HEK293 (cell line): Measurements from ENCODE around the gene GSTM5.

Source experiments
- CTCF ChIA-PET: fragments of 350-600 bp; formaldehyde crosslinking; extraction: SDS; loops from one replicate; lab custom pipeline; 2021; ENCODE audit warnings: antibody characterized with exemption; lab: Yijun Ruan, JAX
- POLR2A ChIA-PET: fragments of 300-600 bp; formaldehyde crosslinking; extraction: SDS; loops from one replicate; lab custom pipeline; 2020; ENCODE audit warnings: antibody characterized with exemption, inconsistent platforms; lab: Yijun Ruan, JAX
- H3K27ac ChIP-seq: fragments of 200-500 bp; sonication (Bioruptor generic); 2 replicates; pipeline ENCODE4 v1.5.1; 2014; ENCODE audit warnings: low read depth, low read length, control low read depth, inconsistent platforms; ENCODE audit errors: extremely low read depth
- H3K36me3 ChIP-seq, 2 experiments: fragments of 200-500 bp in 1 of 2; sonication (Bioruptor generic) in 1 of 2; 1 replicate in 1 of 2; 2 replicates in 1 of 2; pipeline ENCODE4 v1.5.1; 2014 to 2017; ENCODE audit warnings: inconsistent platforms in 2 of 2, low read length in 2 of 2; ENCODE audit not compliant: control insufficient read depth in 2 of 2, insufficient read depth in 1 of 2
- H3K4me1 ChIP-seq: fragments of 200-500 bp; sonication (Bioruptor generic); 2 replicates; pipeline ENCODE4 v1.5.1; 2014; ENCODE audit warnings: mild to moderate bottlenecking, low read length, inconsistent platforms; ENCODE audit not compliant: control insufficient read depth, insufficient read depth
- H3K4me3 ChIP-seq: 2 replicates; pipeline ENCODE4 v1.5.1; 2011; ENCODE audit warnings: low read depth, mild to moderate bottlenecking, control low read depth, low read length, moderate library complexity
- H3K9me3 ChIP-seq: fragments of 200-500 bp; sonication (Bioruptor generic); 2 replicates; pipeline ENCODE4 v1.5.1; 2014; ENCODE audit warnings: low read depth, low read length, inconsistent platforms; ENCODE audit not compliant: control insufficient read depth, insufficient read depth
- EGR2 ChIP-seq: fragments of 450-650 bp; formaldehyde crosslinking; IDR thresholded peaks from 2 replicates; pipeline ENCODE4 v1.5.1; 2016; ENCODE audit warnings: low read depth, missing biosample characterization, missing genetic modification characterization
- KLF16 ChIP-seq: fragments of 450-650 bp; formaldehyde crosslinking; IDR thresholded peaks from 2 replicates; pipeline ENCODE4 v1.5.1; 2017; ENCODE audit warnings: missing biosample characterization, missing genetic modification characterization
- SP2 ChIP-seq: fragments of 450-650 bp; formaldehyde crosslinking; IDR thresholded peaks from 2 replicates; pipeline ENCODE4 v1.5.1; 2016; ENCODE audit warnings: missing biosample characterization, missing genetic modification characterization
- ZBTB17 ChIP-seq: fragments of 450-650 bp; formaldehyde crosslinking; IDR thresholded peaks from 2 replicates; pipeline ENCODE4 v1.5.1; 2016; ENCODE audit warnings: missing biosample characterization, missing genetic modification characterization
- ZBTB48 ChIP-seq: fragments of 450-650 bp; formaldehyde crosslinking; IDR thresholded peaks from 2 replicates; pipeline ENCODE4 v1.5.1; 2016; ENCODE audit warnings: missing biosample characterization, missing genetic modification characterization
- ZFHX2 ChIP-seq: fragments of 450-650 bp; formaldehyde crosslinking; conservative IDR thresholded peaks from 2 replicates; pipeline ENCODE4 v1.5.1; 2016; ENCODE audit warnings: missing biosample characterization, missing genetic modification characterization
- ZFP69B ChIP-seq: fragments of 450-650 bp; formaldehyde crosslinking; IDR thresholded peaks from 2 replicates; pipeline ENCODE4 v1.5.1; 2016; ENCODE audit warnings: missing biosample characterization, missing genetic modification characterization
- ZNF354C ChIP-seq: fragments of 450-650 bp; formaldehyde crosslinking; IDR thresholded peaks from 2 replicates; pipeline ENCODE4 v1.5.1; 2016; ENCODE audit warnings: missing biosample characterization, missing genetic modification characterization, low read depth, borderline replicate concordance
- ZNF660 ChIP-seq: fragments of 450-650 bp; IDR thresholded peaks from 2 replicates; pipeline ENCODE4 v1.5.1; 2018; ENCODE audit warnings: missing biosample characterization, mild to moderate bottlenecking, missing genetic modification characterization
- ZNF664 ChIP-seq: fragments of 450-650 bp; formaldehyde crosslinking; IDR thresholded peaks from 2 replicates; pipeline ENCODE4 v1.5.1; 2016; ENCODE audit warnings: missing biosample characterization, missing genetic modification characterization
- ZNF791 ChIP-seq: fragments of 450-650 bp; formaldehyde crosslinking; IDR thresholded peaks from 2 replicates; pipeline ENCODE4 v1.5.1; 2016; ENCODE audit warnings: missing biosample characterization, missing genetic modification characterization
- TF ChIP-seq, protein P1 (sequence below): sonication (generic); formaldehyde crosslinking; IDR thresholded peaks from 2 replicates; pipeline ENCODE4 v1.8.1; 2022; ENCODE audit warnings: mild to moderate bottlenecking, moderate library complexity, missing genetic modification reagents
- TF ChIP-seq, protein P2 (sequence below): fragments of 450-650 bp; formaldehyde crosslinking; IDR thresholded peaks from 2 replicates; pipeline ENCODE4 v1.5.1; 2016; ENCODE audit warnings: missing biosample characterization, missing genetic modification characterization
- TF ChIP-seq, protein P3 (sequence below): fragments of 450-650 bp; formaldehyde crosslinking; IDR thresholded peaks from 2 replicates; pipeline ENCODE4 v1.5.1; 2017; ENCODE audit warnings: missing biosample characterization, missing genetic modification characterization
- TF ChIP-seq, protein P4 (sequence below): fragments of 450-650 bp; formaldehyde crosslinking; IDR thresholded peaks from 2 replicates; pipeline ENCODE4 v1.5.1; 2016; ENCODE audit warnings: missing biosample characterization, missing genetic modification characterization
- TF ChIP-seq, protein P5 (sequence below): fragments of 450-650 bp; IDR thresholded peaks from 2 replicates; pipeline ENCODE4 v1.5.1; 2018; ENCODE audit warnings: missing biosample characterization, missing genetic modification characterization
- TF ChIP-seq, protein P6 (sequence below): fragments of 450-650 bp; formaldehyde crosslinking; IDR thresholded peaks from 2 replicates; pipeline ENCODE4 v1.5.1; 2016; ENCODE audit warnings: missing biosample characterization, missing genetic modification characterization
- TF ChIP-seq, protein P7 (sequence below): fragments of 450-650 bp; formaldehyde crosslinking; IDR thresholded peaks from 2 replicates; pipeline ENCODE4 v1.5.1; 2016; ENCODE audit warnings: missing biosample characterization, missing genetic modification characterization, borderline replicate concordance
- TF ChIP-seq, protein P8 (sequence below): fragments of 450-650 bp; formaldehyde crosslinking; IDR thresholded peaks from 2 replicates; pipeline ENCODE4 v1.5.1; 2017; ENCODE audit warnings: missing biosample characterization, missing genetic modification characterization

GSTM5 gene

DNA sequence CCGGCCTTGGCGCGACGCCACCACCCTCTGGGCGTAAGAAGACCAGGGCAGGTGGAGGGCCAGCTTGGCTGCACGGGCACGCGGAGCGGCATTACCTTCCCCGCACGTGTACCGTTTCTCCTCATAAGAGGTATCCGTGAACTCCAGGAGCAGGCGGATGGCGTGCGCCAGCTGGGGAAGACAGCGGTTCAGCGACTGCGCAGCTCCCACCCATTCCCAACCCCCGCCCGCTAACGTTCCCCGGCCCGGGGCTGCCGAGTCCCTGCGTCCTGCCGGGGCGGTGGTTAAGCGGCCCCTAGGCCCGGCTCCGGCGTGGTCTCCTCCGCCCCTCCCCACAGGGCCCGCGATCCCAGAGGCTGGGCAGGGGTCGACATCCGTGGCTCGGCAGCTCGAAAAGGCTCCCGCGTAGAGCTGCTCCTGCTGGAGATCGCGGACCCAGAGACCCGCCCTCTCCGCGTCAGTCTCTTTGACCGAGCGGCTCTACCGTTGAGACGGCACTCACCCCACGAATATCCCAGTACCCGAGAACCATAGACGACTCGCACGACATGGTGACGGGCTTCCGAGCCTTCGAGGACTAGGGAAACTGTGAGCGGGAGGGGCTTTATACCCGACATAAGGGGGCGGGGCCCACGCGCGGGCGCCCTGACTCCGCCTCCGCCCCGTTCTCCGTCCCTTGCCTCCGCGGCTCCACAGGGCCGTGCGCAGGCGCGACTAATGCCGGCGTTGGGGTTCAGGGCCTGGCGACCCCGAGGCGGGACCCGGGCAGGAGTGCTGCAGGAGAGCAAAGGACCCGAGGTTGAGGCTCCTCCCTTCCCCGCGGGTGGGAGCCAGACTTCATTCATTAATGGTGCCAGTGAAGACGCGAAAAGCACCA lies 27.9 kb downstream of the GSTM5 start (continued):
- TF ChIP-seq, protein P1, sequence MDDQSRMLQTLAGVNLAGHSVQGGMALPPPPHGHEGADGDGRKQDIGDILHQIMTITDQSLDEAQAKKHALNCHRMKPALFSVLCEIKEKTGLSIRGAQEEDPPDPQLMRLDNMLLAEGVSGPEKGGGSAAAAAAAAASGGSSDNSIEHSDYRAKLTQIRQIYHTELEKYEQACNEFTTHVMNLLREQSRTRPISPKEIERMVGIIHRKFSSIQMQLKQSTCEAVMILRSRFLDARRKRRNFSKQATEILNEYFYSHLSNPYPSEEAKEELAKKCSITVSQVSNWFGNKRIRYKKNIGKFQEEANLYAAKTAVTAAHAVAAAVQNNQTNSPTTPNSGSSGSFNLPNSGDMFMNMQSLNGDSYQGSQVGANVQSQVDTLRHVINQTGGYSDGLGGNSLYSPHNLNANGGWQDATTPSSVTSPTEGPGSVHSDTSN (CRISPR knock-in tag) = 0 out of 2 replicates have a peak, but pooled peaks have one; percentile 35
- TF ChIP-seq SP2 (tag by site-specific recombination) (peak; percentile 23; the same call in 1 of the 2 replicates), ZBTB48 (tag by site-specific recombination) (peak; percentile 68), ZNF660 (tag by site-specific recombination) (0 out of 2 replicates have a peak, but pooled peaks have one; percentile 15), KLF16 (tag by site-specific recombination) (0 out of 2 replicates have a peak, but pooled peaks have one; percentile 65), ZNF354C (no peak)
- TF ChIP-seq, protein P2, sequence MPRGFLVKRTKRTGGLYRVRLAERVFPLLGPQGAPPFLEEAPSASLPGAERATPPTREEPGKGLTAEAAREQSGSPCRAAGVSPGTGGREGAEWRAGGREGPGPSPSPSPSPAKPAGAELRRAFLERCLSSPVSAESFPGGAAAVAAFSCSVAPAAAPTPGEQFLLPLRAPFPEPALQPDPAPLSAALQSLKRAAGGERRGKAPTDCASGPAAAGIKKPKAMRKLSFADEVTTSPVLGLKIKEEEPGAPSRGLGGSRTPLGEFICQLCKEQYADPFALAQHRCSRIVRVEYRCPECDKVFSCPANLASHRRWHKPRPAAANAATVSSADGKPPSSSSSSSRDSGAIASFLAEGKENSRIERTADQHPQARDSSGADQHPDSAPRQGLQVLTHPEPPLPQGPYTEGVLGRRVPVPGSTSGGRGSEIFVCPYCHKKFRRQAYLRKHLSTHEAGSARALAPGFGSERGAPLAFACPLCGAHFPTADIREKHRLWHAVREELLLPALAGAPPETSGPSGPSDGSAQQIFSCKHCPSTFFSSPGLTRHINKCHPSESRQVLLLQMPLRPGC (tag by site-specific recombination) = 0 out of 2 replicates have a peak, but pooled peaks have one; percentile 15
- TF ChIP-seq, protein P3, sequence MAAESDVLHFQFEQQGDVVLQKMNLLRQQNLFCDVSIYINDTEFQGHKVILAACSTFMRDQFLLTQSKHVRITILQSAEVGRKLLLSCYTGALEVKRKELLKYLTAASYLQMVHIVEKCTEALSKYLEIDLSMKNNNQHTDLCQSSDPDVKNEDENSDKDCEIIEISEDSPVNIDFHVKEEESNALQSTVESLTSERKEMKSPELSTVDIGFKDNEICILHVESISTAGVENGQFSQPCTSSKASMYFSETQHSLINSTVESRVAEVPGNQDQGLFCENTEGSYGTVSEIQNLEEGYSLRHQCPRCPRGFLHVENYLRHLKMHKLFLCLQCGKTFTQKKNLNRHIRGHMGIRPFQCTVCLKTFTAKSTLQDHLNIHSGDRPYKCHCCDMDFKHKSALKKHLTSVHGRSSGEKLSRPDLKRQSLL (tag by site-specific recombination) = no peak
- TF ChIP-seq, protein P4, sequence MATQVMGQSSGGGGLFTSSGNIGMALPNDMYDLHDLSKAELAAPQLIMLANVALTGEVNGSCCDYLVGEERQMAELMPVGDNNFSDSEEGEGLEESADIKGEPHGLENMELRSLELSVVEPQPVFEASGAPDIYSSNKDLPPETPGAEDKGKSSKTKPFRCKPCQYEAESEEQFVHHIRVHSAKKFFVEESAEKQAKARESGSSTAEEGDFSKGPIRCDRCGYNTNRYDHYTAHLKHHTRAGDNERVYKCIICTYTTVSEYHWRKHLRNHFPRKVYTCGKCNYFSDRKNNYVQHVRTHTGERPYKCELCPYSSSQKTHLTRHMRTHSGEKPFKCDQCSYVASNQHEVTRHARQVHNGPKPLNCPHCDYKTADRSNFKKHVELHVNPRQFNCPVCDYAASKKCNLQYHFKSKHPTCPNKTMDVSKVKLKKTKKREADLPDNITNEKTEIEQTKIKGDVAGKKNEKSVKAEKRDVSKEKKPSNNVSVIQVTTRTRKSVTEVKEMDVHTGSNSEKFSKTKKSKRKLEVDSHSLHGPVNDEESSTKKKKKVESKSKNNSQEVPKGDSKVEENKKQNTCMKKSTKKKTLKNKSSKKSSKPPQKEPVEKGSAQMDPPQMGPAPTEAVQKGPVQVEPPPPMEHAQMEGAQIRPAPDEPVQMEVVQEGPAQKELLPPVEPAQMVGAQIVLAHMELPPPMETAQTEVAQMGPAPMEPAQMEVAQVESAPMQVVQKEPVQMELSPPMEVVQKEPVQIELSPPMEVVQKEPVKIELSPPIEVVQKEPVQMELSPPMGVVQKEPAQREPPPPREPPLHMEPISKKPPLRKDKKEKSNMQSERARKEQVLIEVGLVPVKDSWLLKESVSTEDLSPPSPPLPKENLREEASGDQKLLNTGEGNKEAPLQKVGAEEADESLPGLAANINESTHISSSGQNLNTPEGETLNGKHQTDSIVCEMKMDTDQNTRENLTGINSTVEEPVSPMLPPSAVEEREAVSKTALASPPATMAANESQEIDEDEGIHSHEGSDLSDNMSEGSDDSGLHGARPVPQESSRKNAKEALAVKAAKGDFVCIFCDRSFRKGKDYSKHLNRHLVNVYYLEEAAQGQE = no peak

DNA sequence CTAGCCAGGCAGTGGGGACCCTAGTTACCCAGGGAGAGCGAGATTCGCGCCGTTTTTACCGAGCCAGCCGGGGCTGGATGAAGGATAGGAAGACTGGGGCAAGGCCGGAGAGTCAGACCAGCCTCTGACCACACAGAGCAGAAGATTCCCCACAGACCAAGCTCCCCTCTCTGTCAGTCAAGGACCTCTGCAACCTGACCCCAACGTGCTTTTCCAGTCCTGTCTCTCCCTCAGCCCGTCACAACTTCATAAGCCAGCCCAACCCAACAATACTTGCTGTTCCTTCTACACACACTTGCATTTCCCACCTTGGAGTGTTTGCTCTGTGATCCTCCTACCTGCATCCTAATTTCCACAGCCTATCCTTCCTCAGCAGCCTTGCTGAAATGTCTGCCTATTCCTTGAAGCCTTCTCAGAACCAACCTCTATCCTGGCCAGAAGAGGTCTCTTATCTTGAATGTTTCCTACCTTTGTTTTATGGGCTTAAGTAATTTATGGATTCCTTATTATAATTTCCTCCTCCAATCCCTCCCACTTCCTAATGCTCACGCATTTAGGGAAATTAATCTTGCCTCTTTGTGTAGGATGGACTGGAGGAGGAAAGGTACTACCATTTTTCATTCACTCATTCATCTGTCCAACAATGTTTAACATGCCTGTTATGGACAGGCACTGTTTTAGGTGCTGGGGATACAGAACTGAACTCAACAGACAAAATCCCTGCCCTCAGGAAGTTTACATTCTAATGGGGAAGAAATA lies 28.7 kb downstream of the GSTM5 start, which contains the start of gene GSTM3:
Gene GSTM3 (minus strand): TSS at position 424 of the 759 bp plus-strand sequence. CDS start 751 bp downstream, outside the sequence.
- Histone ChIP-seq H3K9me3 (no peaks in the 10 kb centered on the region), H3K4me1 (no peaks in the 10 kb centered on the region), H3K4me3 (peak within 1 kb of the TSS; percentile 53), H3K27ac (peak within 1 kb of the TSS; percentile 55; the same call in 1 of the 2 replicates), H3K36me3 (peaks cover 0 to 21% of the 10 kb centered on the region in 2 experiments; a peak in 1 of 3 replicates)
- POLR2A ChIA-PET = no interaction called here
- CTCF ChIA-PET = interaction anchor here (1.3 kb wide), 1 partner anchor 244 kb away, joined by 6 read pairs; the partner anchor contains the start of gene AHCYL1
- TF ChIP-seq ZBTB17 (tag by site-specific recombination) (peak; percentile 98), EGR2 (peak; percentile 77), ZFP69B (tag by site-specific recombination) (0 out of 2 replicates have a peak, but pooled peaks have one; percentile 12), ZNF664 (tag by site-specific recombination) (no peak), ZFHX2 (peak; percentile 81), ZNF791 (tag by site-specific recombination) (no peak)
- TF ChIP-seq, protein P5, sequence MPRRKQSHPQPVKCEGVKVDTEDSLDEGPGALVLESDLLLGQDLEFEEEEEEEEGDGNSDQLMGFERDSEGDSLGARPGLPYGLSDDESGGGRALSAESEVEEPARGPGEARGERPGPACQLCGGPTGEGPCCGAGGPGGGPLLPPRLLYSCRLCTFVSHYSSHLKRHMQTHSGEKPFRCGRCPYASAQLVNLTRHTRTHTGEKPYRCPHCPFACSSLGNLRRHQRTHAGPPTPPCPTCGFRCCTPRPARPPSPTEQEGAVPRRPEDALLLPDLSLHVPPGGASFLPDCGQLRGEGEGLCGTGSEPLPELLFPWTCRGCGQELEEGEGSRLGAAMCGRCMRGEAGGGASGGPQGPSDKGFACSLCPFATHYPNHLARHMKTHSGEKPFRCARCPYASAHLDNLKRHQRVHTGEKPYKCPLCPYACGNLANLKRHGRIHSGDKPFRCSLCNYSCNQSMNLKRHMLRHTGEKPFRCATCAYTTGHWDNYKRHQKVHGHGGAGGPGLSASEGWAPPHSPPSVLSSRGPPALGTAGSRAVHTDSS (tag by site-specific recombination) = no peak
- TF ChIP-seq, protein P6, sequence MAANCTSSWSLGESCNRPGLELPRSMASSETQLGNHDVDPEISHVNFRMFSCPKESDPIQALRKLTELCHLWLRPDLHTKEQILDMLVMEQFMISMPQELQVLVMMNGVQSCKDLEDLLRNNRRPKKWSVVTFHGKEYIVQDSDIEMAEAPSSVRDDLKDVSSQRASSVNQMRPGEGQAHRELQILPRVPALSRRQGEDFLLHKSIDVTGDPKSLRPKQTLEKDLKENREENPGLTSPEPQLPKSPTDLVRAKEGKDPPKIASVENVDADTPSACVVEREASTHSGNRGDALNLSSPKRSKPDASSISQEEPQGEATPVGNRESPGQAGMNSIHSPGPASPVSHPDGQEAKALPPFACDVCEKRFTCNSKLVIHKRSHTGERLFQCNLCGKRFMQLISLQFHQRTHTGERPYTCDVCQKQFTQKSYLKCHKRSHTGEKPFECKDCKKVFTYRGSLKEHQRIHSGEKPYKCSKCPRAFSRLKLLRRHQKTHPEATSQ (tag by site-specific recombination) = no peak
- TF ChIP-seq, protein P7, sequence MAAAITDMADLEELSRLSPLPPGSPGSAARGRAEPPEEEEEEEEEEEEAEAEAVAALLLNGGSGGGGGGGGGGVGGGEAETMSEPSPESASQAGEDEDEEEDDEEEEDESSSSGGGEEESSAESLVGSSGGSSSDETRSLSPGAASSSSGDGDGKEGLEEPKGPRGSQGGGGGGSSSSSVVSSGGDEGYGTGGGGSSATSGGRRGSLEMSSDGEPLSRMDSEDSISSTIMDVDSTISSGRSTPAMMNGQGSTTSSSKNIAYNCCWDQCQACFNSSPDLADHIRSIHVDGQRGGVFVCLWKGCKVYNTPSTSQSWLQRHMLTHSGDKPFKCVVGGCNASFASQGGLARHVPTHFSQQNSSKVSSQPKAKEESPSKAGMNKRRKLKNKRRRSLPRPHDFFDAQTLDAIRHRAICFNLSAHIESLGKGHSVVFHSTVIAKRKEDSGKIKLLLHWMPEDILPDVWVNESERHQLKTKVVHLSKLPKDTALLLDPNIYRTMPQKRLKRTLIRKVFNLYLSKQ (tag by site-specific recombination) = no peak
- TF ChIP-seq, protein P8, sequence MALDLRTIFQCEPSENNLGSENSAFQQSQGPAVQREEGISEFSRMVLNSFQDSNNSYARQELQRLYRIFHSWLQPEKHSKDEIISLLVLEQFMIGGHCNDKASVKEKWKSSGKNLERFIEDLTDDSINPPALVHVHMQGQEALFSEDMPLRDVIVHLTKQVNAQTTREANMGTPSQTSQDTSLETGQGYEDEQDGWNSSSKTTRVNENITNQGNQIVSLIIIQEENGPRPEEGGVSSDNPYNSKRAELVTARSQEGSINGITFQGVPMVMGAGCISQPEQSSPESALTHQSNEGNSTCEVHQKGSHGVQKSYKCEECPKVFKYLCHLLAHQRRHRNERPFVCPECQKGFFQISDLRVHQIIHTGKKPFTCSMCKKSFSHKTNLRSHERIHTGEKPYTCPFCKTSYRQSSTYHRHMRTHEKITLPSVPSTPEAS (tag by site-specific recombination) = peak; percentile 60; the same call in 1 of the 2 replicates
